SKM-1 treated with dmso at 0.1 percent for 144 hours (cell line): ENCODE data around the gene DPYD.

ENCODE experiments used
- DNase-seq: peaks from one replicate; lab custom pipeline; 2025; ENCODE audit not compliant: unreplicated experiment; lab: John Stamatoyannopoulos, UW

DPYD gene

DNA sequence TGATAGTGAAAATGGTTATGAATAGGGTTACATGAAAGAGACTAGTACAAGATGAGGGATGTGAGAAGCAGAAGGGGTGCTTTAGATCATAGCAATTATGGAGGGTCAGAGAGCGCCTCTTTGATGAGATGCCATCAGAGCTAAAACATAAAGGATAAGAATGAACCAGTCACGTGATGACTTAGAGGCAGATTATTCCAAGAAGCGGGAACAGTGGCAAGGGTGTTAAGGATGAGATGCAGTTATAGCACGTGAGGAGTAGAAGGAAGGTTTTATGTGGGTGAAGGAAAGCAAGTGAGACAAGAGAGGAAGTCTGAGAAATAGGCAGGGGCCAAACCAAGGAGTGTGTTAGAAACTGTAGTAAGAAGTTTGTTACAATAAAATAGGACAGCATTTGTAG, 360.1 kb downstream of the DPYD start:
- no peak for DNase-seq

DNA sequence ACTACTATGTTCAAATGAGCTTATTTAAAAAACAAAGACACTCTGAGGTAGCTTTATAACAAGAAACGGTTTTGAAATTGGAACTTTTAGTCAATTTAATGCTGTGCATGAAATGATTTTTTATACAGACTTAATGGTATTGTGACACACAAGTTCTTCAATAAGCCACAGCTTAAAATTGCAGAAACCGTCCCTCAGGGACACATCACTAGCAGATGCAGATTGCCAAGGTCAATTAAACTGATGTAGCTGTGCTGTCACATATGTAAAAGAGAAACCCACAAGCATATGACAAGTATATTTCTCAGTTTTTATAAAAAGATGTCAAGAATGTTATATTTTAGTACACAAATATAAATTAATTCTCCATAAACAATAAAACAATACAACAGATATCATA, 366.9 kb downstream of the DPYD start:
- no peak for DNase-seq

DNA sequence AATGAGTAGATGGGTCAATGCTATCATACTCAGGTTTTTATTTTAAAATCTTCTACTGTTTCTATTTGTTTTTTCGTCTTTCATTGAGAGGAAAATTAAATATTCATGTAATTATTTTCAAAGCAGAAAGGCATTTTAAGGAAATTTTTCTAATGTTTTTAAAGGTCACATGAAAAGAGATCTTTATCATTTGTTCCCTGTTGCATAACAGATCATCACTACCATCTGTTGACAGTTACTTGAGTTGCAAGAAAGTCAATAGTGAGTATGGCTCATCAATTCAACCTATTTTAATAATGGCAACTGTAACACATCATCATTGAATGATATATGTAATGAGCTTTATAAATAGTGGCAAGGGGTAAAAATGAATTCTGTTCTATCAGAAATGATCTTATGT, 369.7 kb downstream of the DPYD start:
- DNase-seq, result no peak

DNA sequence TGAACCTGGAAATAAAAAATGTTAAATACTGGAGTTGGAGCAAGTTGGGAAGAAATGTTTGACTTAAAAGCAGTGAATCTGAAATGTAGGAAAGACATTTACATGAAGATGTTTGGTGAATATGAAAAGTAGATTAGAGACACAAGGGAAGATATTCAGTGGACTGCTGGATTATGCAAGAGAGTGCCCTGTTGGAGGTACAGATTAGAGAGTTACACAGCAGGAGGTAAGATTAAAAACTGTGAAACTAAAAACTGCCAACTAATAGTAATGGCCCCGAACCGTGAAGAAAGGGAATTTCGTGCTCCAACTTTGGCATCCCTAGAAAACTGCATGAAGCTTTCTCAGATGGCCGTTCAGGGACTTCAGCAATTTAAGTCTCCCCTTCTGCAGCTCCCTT, 375.4 kb downstream of the DPYD start:
- DNase-seq, result no peak

DNA sequence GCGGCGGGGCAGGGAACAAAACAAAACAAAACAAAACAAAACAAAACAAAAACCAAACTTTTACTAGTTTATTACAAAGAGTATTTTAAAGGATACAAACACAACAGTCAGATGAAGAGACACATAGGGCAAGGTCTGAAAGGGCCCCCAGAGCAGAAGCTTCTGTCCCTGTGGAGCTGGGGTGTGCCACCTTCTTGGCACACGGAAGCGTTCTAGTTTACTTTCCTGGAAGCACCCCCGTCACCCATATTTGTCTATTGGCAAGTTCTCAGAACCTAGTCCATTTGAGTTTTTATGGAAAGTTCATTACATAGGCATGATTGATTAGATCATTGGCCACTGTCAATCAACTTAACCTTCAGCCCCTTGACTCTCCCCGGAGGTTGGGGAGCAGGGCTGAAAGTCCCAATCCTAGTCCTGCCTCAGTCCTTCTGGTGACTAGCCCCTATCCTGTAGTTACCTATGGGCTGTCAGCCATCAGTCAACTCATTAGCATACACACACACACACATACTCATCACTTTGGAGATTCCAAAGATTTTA, 380.4 kb downstream of the DPYD start:
- no peak for DNase-seq

DNA sequence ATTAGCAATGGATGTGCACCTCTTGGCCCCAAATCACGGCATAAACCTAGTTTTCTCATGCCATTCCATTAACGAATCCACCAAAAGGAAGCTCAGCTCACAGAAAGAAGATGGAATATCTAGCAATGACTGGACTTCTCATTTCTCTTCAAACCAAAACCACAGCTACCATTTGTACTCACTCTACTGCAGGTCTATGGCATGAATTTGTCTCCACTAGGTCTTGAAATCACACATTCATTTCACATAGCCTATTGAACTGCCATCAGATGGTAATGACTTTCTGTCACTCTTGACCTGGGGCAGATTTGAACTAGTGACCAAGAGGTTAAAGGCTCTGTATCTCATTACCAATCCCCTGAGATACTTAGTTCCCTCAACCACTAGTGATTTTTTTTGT, 382.7 kb downstream of the DPYD start:
- DNase-seq, result no peak

DNA sequence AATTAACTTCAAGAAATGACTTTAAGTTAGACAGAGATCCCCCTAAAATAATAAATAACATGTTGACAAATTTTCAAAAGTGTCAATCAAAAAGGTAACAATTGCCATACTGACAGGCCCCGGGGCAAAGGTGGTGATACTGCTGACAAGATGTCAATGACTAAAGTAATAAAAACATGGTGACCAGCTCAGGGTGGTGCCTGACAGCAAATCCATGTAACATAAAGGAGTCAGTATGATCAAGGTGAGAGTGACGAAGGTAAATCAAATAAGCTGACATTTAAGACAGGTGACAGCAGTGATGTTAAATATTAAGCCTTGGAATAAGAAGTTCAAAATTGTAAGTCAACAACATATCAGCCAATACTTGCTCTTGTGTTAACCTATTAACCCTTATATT, 387.5 kb downstream of the DPYD start:
- no peak for DNase-seq

DNA sequence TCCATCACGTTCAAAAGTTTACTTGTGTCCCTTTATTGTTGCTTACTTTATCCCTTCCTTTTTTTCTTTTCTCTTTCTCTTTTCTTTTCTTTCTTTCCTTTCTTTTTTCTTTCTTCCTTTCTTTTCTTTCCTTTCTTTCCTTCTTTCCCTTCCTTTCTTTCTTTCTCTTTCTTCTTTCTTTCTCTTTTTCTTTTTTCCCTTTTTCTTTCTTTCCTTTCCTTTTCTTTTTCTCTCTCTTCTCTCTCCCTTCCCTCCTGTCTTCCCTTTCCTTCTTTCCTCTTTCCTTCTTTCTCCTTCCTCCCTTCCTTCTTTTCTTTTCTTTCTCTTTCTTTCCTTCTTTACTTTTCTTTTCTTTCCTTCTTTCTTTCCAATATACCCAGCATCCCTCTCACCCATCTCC, 391.2 kb downstream of the DPYD start:
- DNase-seq, result no peak

DNA sequence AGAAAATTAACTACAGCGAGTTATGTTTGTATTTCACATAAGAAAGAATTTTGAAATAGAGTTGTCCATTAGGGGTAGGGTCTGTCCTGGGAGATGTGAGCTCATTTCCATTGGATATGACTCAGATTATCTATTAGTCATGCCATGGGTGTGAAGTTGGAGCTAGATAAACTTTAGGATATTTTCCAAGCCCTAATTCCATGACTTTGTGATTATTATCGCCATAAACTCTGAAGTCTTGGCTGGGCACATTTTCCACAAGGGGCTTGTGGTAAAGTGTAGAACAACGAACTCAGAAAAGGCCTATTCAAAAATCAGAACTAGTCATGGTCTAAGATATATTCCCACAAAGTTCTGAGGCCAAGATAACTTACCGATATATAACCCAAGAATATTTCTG, 396.6 kb downstream of the DPYD start:
- DNase-seq, result no peak

DNA sequence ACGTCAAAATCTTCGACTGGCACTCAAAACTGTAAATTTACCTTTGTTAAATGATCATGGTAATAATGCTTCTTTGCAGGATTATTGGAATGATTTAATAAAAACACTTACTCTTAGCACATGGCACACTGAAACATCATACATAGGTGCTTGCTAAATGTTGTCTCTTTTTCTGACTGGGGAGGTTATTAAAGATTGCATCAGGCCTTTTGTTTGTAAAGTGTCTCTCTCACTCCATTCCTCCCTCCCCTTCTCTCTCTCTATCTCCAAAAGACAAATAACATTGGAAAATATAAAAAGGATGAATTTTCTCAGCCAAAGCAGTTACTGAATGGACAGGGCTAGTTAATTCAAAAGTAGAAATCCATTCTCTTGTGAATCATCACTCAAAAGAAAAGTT, 404.2 kb downstream of the DPYD start:
- no peak for DNase-seq

DNA sequence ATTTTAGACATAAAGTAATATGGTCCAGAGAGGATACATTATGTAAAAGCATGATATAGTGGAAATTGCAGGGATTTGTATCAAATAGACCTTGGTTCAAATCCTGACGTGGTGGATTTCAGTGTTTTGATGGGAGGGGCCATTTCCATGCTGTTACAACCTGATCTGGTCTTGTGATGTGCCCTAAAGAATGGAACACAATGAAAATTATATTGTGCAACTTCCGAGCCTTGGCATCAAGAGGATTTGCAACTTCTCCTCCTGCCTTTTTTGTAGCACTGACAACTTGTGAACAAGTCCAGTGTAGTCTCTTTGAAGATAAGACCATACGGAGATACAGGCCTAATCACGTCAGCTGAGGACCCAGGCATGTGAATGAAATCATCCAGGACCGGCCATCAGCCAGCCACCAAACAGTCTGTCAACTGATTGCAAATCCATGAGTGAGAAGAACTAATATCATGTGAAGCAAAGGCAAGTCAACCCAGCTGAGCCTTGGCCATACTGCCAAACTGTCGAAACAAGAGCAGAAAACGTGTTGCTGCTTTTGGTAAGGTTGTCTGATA, 412.1 kb downstream of the DPYD start:
- DNase-seq, result no peak

DNA sequence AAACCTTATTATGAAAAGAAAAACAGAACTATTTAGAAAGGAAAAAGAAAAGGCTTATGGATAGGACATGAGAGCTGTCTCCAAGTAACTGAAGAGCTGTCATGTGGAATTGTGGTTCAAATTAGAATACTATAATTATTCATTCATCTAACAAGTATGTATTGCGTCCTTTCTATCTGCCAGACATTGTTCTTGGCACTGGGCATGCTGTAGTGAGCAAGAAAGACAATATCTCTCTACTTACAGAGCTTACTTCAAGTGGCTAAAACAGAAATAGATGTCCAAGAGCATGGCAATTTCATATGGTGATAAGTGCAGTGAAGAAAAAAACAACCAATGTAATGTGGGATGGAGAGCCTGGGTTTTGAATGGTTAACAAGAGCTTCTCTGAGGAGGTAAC, 413.0 kb downstream of the DPYD start:
- no peak for DNase-seq

DNA sequence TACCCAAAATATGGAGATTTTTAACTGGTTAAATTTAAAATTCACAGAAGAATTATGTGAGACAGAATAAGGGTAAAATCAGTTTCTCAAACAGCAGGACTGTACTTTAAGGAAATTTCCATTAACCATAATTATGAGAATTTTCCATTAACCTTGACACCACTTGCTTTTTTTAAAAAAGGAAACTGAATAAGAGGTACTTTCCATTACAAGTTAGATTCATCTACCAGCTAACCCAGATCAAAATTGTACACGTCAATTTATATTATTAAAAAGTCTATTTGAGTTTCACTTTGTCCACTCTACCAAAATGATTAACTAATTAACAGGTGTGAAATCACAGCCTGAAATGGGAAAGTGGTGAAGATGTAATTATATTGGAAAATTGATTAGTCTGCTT, 414.5 kb downstream of the DPYD start:
- DNase-seq, result no peak

DNA sequence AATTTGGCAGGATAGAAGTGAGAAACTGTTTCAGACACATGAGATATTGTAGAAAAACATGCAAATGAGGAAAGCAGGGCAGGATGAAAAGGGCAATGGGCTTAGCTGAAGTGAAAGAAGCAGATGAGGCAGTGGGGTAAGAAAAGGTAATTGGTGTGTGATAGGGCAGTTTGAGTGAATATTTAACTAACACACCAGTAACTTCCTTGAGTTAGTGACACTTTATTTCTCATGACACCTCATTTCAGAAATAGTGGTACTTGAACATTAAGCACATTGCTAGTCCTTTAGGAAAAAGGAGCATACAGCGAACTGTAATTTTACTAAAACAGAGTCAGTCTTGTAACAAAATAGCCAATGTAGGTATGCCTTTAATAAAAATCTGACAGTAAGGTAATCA, 415.0 kb downstream of the DPYD start:
- no peak for DNase-seq

DNA sequence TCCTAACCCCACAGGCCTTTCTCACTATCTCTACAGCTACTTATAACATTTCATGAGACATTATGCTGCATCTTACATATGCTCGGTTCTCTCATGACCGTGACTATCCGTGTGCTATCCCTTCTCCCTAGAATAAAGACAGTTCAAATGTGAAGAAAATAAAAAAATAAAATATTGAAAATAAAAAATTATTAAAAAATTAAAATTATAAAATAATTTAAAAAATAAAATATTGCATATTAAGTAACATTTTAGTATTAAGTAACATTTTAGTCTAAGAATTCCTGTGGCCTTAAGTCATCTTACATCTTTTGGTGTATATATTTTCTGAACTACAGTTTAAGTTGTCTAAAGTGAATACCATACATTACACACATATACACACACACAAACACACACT, 415.5 kb downstream of the DPYD start:
- DNase-seq, result no peak

DNA sequence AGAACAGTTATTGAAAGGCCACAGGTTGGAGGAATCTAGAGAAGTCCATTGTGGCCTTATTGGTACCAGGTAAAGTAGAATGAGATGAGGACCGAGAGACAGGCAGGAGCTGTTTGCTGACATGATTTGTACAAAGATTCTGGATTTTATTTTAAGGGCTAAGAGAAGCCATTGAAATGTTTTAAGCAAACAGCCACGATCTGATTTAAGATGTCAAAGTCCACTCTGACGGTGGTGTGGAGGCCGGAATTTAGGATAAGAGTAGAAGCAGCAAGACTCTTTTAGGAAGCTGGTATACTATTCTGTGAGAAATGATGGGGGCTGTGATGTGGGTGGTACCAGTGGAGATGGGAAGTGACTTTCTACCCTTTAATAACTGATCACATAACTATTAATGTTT, 418.5 kb downstream of the DPYD start:
- no peak for DNase-seq

DNA sequence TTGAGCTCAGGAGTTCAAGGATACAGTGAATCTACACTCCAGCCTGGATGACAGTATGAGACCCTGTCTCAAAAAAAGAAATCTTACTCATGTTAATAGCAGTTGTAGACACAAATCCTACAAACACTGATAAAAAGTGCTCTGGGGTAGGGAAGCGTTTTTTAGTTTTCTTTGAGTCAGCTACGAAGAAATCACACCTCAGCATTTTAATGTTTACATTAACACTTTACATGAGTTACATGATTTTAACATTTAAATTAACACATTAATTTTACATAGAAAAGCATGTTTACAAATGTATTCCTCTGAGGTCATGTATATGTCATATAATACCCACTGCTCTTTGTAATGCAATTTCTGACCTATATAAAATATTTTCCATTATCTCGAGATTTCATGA, 419.2 kb downstream of the DPYD start:
- DNase-seq, result no peak

DNA sequence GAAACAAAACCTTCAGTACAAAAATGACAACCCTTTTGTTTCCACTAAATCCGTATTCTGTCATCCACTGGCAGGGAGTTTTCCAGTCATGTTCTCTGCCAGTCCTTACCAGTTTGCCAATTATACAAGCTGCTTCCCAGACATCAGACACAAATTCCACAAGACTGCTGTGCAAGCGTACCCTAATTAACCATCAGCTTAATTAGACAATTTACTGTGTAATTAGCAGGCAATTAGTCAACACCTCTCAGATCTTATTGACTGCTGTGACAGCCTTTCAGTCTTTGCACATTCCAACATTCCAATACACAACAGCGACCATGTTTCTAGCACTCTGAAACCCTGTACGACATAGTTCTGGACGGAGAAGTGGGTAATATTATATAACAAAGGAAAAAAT, 420.1 kb downstream of the DPYD start:
- no peak for DNase-seq

DNA sequence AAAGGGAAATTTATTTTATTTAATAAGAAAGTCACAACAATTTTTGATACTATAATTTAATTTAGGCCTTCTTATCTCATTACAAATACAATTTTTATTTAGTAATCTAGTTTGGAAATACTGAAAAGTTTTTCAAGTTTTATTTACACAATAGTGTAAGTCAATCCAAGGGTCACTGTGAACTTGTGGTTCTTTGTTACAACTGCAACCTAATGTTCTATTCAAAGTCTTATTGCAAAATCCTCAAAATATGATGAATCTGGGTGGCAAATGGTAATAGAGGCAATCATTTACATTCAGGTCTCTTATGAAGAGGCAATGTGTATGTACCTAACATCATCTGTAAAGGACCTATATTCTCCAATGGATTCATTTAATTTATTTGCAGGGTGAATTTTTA, 421.2 kb downstream of the DPYD start:
- DNase-seq, result no peak

DNA sequence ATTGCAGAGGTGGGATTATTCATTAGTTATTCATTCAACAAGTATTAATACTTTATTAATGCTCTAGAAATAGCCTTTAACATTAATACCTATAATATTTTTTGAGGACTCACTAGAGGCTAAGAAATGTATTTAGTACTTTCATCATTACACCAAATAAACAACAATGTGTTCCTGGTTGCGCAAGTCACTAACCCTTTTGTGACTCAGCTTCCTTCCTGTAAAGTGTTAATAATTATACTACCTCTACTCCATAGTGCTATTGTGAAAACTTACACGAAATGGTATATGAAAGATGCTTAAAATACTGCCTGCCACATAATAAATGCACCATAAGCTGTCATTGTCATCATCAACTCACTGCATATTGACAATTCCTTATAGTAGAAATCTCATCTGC, 431.0 kb downstream of the DPYD start:
- peak; percentile 6 for DNase-seq

DNA sequence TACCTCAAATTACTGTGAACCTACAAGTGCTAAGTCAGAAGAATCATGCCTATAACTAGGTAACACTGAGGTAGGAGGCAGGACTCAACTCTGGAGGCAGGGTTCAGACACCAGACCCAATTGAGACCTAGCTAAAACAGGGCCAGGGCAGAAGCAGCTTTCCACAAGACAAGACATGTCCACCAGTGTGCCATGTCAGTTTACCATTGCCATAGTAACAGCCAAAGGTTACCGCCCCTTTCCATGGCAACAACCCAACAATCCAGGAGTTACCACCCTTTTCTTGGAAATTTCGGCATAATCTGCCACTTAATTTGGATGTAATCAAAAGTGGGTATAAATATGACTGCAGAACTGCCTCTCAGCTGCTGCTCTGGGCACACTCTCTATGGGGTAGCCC, 432.3 kb downstream of the DPYD start:
- DNase-seq, result no peak

DNA sequence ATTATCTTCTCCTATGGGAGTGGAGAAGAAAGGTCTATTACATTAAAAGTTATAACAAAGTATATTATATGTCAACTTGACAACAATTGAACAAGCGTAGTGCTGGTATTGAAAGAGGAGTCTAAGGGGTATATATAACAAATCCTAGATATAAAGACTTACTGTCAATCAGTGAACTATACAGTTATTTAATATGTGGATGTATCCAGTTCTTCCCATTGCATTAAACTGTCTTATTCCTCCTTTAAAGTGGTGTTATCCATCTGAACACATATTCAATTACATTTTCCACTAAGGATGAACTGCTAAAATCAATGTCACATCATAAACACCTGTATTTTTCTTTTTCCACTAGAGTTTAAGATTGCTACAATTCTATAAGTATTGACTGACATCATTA, 438.8 kb downstream of the DPYD start:
- DNase-seq, result no peak

DNA sequence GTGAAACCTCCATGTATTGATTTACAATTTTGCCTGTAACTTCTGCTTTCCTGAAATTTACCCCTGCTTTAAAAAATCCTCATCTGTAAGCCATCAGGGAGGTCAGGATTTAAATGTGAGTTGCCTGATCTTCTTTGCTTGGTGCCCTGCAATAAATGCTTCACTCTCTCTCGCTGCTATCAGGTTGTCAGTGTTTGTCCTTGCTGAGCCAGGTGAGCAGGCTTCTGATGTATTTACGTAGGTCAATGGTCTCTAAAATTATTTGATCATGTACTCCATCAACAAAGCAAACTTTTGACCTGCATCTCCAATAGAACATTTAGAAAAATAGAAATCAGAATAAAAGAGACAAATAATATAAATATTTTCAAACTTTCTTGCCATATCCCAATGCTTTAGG, 453.4 kb downstream of the DPYD start:
- DNase-seq, result no peak

DNA sequence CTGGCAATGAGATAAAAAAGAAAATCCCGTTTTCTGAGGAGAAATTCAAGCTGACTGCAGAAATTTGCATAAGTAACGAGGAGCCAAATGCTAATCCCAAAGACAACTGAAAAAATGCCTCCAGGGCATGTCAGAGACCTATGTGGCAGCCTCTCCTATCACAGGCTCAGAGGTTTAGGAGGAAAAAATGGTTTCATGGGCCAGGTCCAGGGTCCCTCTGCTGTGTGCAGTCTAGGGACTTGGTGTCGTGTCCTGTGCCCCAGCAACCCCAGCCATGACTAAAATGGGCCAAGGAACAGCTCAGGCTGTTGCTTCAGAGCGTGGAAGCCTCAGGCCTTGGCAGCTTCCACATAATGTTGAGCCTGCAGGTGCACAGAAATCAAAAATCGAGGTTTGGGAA, 456.5 kb downstream of the DPYD start:
- no peak for DNase-seq
